HEK293T (cell line): Measurements from ENCODE around the gene CPT1C.

Experiments used
- CTCF ChIA-PET: fragments of 350-600 bp; formaldehyde crosslinking; extraction: SDS; loops from one replicate; lab custom pipeline; 2021; ENCODE audit warnings: antibody characterized with exemption, inconsistent platforms; lab: Yijun Ruan, JAX
- POLR2A ChIA-PET: fragments of 350-600 bp; formaldehyde crosslinking; extraction: SDS; loops from one replicate; lab custom pipeline; 2020; ENCODE audit warnings: antibody characterized with exemption, inconsistent platforms; lab: Yijun Ruan, JAX
- DNase-seq: peaks from one replicate; pipeline ENCODE4 v3.0.0; 2012; ENCODE audit warnings: mixed read lengths; ENCODE audit errors: extremely low spot score
- ARNT ChIP-seq: fragments of 450-650 bp; IDR thresholded peaks from 2 replicates; pipeline ENCODE4 v1.6.1; 2017; ENCODE audit warnings: mild to moderate bottlenecking
- BHLHE40 ChIP-seq: fragments of 450-650 bp; IDR thresholded peaks from 2 replicates; pipeline ENCODE4 v1.6.1; 2016; ENCODE audit warnings: mild to moderate bottlenecking, moderate library complexity, borderline replicate concordance
- CTBP1 ChIP-seq: fragments of 450-650 bp; IDR thresholded peaks from 2 replicates; pipeline ENCODE4 v1.6.1; 2016; ENCODE audit warnings: borderline replicate concordance
- ELF4 ChIP-seq: fragments of 450-650 bp; IDR thresholded peaks from 2 replicates; pipeline ENCODE4 v1.6.1; 2017; ENCODE audit warnings: antibody characterized with exemption
- FOXA1 ChIP-seq: fragments of 450-650 bp; IDR thresholded peaks from 2 replicates; pipeline ENCODE4 v1.6.1; 2016; ENCODE audit warnings: mild to moderate bottlenecking
- FOXK2 ChIP-seq: fragments of 450-650 bp; IDR thresholded peaks from 2 replicates; pipeline ENCODE4 v1.6.1; 2016; ENCODE audit warnings: mild to moderate bottlenecking
- FOXM1 ChIP-seq: fragments of 450-650 bp; IDR thresholded peaks from 2 replicates; pipeline ENCODE4 v1.6.1; 2017; ENCODE audit warnings: mild to moderate bottlenecking, borderline replicate concordance
- HDGF ChIP-seq: fragments of 450-650 bp; IDR thresholded peaks from 2 replicates; pipeline ENCODE4 v1.6.1; 2017; ENCODE audit warnings: antibody characterized with exemption, borderline replicate concordance
- L3MBTL2 ChIP-seq: fragments of 450-650 bp; conservative IDR thresholded peaks from 2 replicates; pipeline ENCODE4 v1.6.1; 2016; ENCODE audit warnings: mild to moderate bottlenecking
- LEF1 ChIP-seq: fragments of 450-650 bp; IDR thresholded peaks from 2 replicates; pipeline ENCODE4 v1.6.1; 2017; ENCODE audit warnings: mild to moderate bottlenecking, borderline replicate concordance
- NFRKB ChIP-seq: fragments of 450-650 bp; IDR thresholded peaks from 2 replicates; pipeline ENCODE4 v1.6.1; 2016; ENCODE audit warnings: mild to moderate bottlenecking, moderate library complexity
- PKNOX1 ChIP-seq: fragments of 450-650 bp; IDR thresholded peaks from 2 replicates; pipeline ENCODE4 v1.6.1; 2016
- SP1 ChIP-seq: fragments of 450-650 bp; IDR thresholded peaks from 2 replicates; pipeline ENCODE4 v1.6.1; 2017
- SUZ12 ChIP-seq: fragments of 450-650 bp; IDR thresholded peaks from 2 replicates; pipeline ENCODE4 v1.6.1; 2016; ENCODE audit warnings: mild to moderate bottlenecking
- TARDBP ChIP-seq: fragments of 450-650 bp; IDR thresholded peaks from 2 replicates; pipeline ENCODE4 v1.6.1; 2016
- ZNF384 ChIP-seq: fragments of 450-650 bp; IDR thresholded peaks from 2 replicates; pipeline ENCODE4 v1.6.1; 2016

Gene CPT1C

GRCh38 chr19:49727217-49728030 is 36.5 kb downstream of the CPT1C start:
- ChIA-PET POLR2A (interaction anchor here (1.7 kb wide), 1 partner anchor 10 kb away, joined by 6 read pairs; no protein-coding TSS in a partner anchor), CTCF (interaction anchor here (1.1 kb wide), 1 partner anchor 10 kb away, joined by 6 read pairs; no protein-coding TSS in a partner anchor)
- TF ChIP-seq L3MBTL2 (no peak), ELF4 (no peak)
- DNase-seq = no peak

GRCh38 chr19:49730166-49730565 is 39.2 kb downstream of the CPT1C start:
- TF ChIP-seq FOXK2 (no peak), SP1 (no peak), SUZ12 (no peak), FOXM1 (no peak), BHLHE40 (no peak), ARNT (no peak), NFRKB (no peak), PKNOX1 (no peak), L3MBTL2 (no peak), ELF4 (no peak), ZNF384 (no peak), LEF1 (no peak), CTBP1 (no peak), TARDBP (no peak)
- CTCF ChIA-PET = no interaction called here
- no peak for DNase-seq
- POLR2A ChIA-PET = interaction anchor here (0.8 to 1.8 kb wide), 2 partner anchors 9 to 12 kb away, joined by 3 to 5 read pairs; no protein-coding TSS in a partner anchor

GRCh38 chr19:49738268-49738667 is 47.4 kb downstream of the CPT1C start:
- POLR2A ChIA-PET = no interaction called here
- TF ChIP-seq L3MBTL2 (no peak), LEF1 (no peak), PKNOX1 (no peak), SUZ12 (no peak), ARNT (no peak), FOXK2 (no peak), BHLHE40 (no peak)
- CTCF ChIA-PET = no interaction called here
- DNase-seq = no peak

- DNase-seq = no peak
- POLR2A ChIA-PET = no interaction called here
- CTCF ChIA-PET = no interaction called here
- TF ChIP-seq L3MBTL2 (no peak), FOXA1 (no peak), ZNF384 (no peak), BHLHE40 (no peak), TARDBP (no peak), ARNT (no peak), ELF4 (no peak), HDGF (no peak), SUZ12 (no peak), LEF1 (no peak), PKNOX1 (no peak), FOXM1 (no peak), SP1 (no peak), FOXK2 (no peak), NFRKB (no peak), CTBP1 (no peak)
These were observed 48.2 kb downstream of the CPT1C start for GRCh38 chr19:49739098-49739497.

- TF ChIP-seq CTBP1 (no peak), ELF4 (no peak), ZNF384 (no peak), NFRKB (no peak), L3MBTL2 (no peak), TARDBP (no peak), PKNOX1 (no peak), FOXA1 (no peak), BHLHE40 (no peak), ARNT (no peak), SUZ12 (no peak), LEF1 (no peak), SP1 (no peak), HDGF (no peak), FOXM1 (no peak)
- POLR2A ChIA-PET = no interaction called here
- CTCF ChIA-PET = interaction anchor here (0.9 kb wide), 1 partner anchor 22 kb away, joined by 3 read pairs; no protein-coding TSS in a partner anchor
- DNase-seq = no peak
These were observed 49.0 kb downstream of the CPT1C start for GRCh38 chr19:49739933-49740332.
